ENCODE data around the gene SLC6A6. TPM values are rescaled to one million over a fixed set of nuclear protein-coding genes. Genes with fewer than 3 reads are reported as not detected.
A peak's percentile ranks its signal among the peaks of the same experiment; 100 is the strongest.

SLC6A6 gene
- total and polyA plus RNA-seq, 2 donors from 2014 or later = 7.1 to 64.0 TPM

GRCh38 chr3:14364580-14365292 is 37.7 kb upstream of the SLC6A6 start:
- no peak overlapping the region for H3K9ac ChIP-seq (ENCODE audit: low read length in 3 of 3)
- no peak for DNase-seq
- no peaks in the 10 kb centered on the region for H3K4me1 ChIP-seq (ENCODE audit: control insufficient read depth in 2 of 3, insufficient read depth in 2 of 3, low read depth in 1 of 3, low read length in 3 of 3)
- no peak overlapping the region for H3K4me3 ChIP-seq (ENCODE audit: low read length in 3 of 3)
- no peak overlapping the region for H3K27ac ChIP-seq (ENCODE audit: low read depth in 2 of 2, low read length in 2 of 2)
- H3K36me3 ChIP-seq (ENCODE audit: control insufficient read depth in 2 of 3, insufficient read depth in 3 of 3, low read length in 3 of 3) = no peaks in the 10 kb centered on the region
- no peak for TF ChIP-seq CTCF (IDR thresholded peaks at IDR 0.05; ENCODE audit: borderline replicate concordance, extremely low read depth, insufficient read depth)
- intact Hi-C loops (cut with DNase I) = no loop called here
- H3K9me3 ChIP-seq (ENCODE audit: control insufficient read depth in 2 of 3, insufficient read depth in 1 of 3, low read length in 3 of 3) = no peaks in the 10 kb centered on the region
- FAIRE-seq = no peak
- no peaks in the 10 kb centered on the region for H3K27me3 ChIP-seq (ENCODE audit: control insufficient read depth, insufficient read depth, low read length)

GRCh38 chr3:14366248-14366647 is 36.2 kb upstream of the SLC6A6 start:
- no peak overlapping the region for H3K9ac ChIP-seq (ENCODE audit: low read length in 3 of 3)
- H3K36me3 ChIP-seq (ENCODE audit: control insufficient read depth in 2 of 3, insufficient read depth in 3 of 3, low read length in 3 of 3) = no peaks in the 10 kb centered on the region
- H3K4me3 ChIP-seq (ENCODE audit: low read length in 3 of 3) = no peak overlapping the region
- H3K27ac ChIP-seq (ENCODE audit: low read depth in 2 of 2, low read length in 2 of 2) = no peak overlapping the region
- no peaks in the 10 kb centered on the region for H3K9me3 ChIP-seq (ENCODE audit: control insufficient read depth in 2 of 3, insufficient read depth in 1 of 3, low read length in 3 of 3)
- H3K4me1 ChIP-seq (ENCODE audit: control insufficient read depth in 2 of 3, insufficient read depth in 2 of 3, low read depth in 1 of 3, low read length in 3 of 3) = peaks cover 0 to under 1% (median 0%) of the 10 kb centered on the region in 3 donors
- no peaks in the 10 kb centered on the region for H3K27me3 ChIP-seq (ENCODE audit: control insufficient read depth, insufficient read depth, low read length)
- intact Hi-C loops (cut with DNase I) = no loop called here
- no peak for DNase-seq
- FAIRE-seq = no peak
- no peak for TF ChIP-seq CTCF (IDR thresholded peaks at IDR 0.05; ENCODE audit: borderline replicate concordance, extremely low read depth, insufficient read depth)

- H3K27ac ChIP-seq (ENCODE audit: low read depth in 2 of 2, low read length in 2 of 2) = no peak overlapping the region
- FAIRE-seq (no peak), DNase-seq (peak in 1 of 5 donors; percentile 62)
- no peaks in the 10 kb centered on the region for H3K9me3 ChIP-seq (ENCODE audit: control insufficient read depth in 2 of 3, insufficient read depth in 1 of 3, low read length in 3 of 3)
- intact Hi-C loops (cut with DNase I) = no loop called here
- no peak overlapping the region for H3K4me3 ChIP-seq (ENCODE audit: low read length in 3 of 3)
- no peak overlapping the region for H3K9ac ChIP-seq (ENCODE audit: low read length in 3 of 3)
- H3K27me3 ChIP-seq (ENCODE audit: control insufficient read depth, insufficient read depth, low read length) = no peaks in the 10 kb centered on the region
- H3K36me3 ChIP-seq (ENCODE audit: control insufficient read depth in 2 of 3, insufficient read depth in 3 of 3, low read length in 3 of 3) = no peaks in the 10 kb centered on the region
- no peak for TF ChIP-seq CTCF (IDR thresholded peaks at IDR 0.05; ENCODE audit: borderline replicate concordance, extremely low read depth, insufficient read depth)
- peaks cover 0 to 9% (median 4%) of the 10 kb centered on the region in 3 donors for H3K4me1 ChIP-seq (ENCODE audit: control insufficient read depth in 2 of 3, insufficient read depth in 2 of 3, low read depth in 1 of 3, low read length in 3 of 3)
Observed at GRCh38 chr3:14366915-14367823, 35.2 kb upstream of the SLC6A6 start.

Measured in kidney (tissue), 14 donors.